HepG2 (cell line): ENCODE results near the gene TMEM238. TPM values are rescaled to one million over a fixed set of nuclear protein-coding genes. Genes with fewer than 3 reads are reported as not detected.
A peak's percentile ranks its signal among the peaks of the same experiment; 100 is the strongest.

Experiments used
- ATAC-seq: fragments of 200-7000 bp; cut with Tn5 transposase; 3 replicates; pipeline ENCODE4 v1.9.1; 2020; ENCODE audit warnings: mild to moderate bottlenecking, moderate library complexity
- BruUV-seq: library from RNA; stranded (reverse); fragments of 400-500 nt; replicated peaks from 2 replicates; lab custom pipeline; 2021; lab: Mats Ljungman, UMichigan
- CTCF ChIA-PET: fragments of 300-600 bp; formaldehyde crosslinking; extraction: SDS; loops from one replicate; lab custom pipeline; 2021; ENCODE audit warnings: low total read pairs, inconsistent platforms, low intra/inter-chr PET ratio; lab: Yijun Ruan, JAX
- POLR2A ChIA-PET: fragments of 350-600 bp; sonication (Branson Sonifier 250); formaldehyde crosslinking; loops from one replicate; lab custom pipeline; 2020; ENCODE audit warnings: antibody characterized with exemption, inconsistent platforms; lab: Yijun Ruan, JAX
- DNase-seq: peaks from one replicate; pipeline ENCODE4 v3.0.0-alpha.2; 2015; ENCODE audit warnings: low spot score
- FAIRE-seq: peaks from 3 replicates; lab custom pipeline; 2011; peaks lifted over from hg19 to GRCh38; lab: Jason Lieb, UNC
- H2AFZ ChIP-seq: one replicate; pipeline ENCODE4 v1.6.1; 2011; ENCODE audit warnings: low read length, inconsistent platforms
- H3K27ac ChIP-seq: fragments of 300-600 bp; 3 replicates; pipeline ENCODE4 v1.8.0; 2011; ENCODE audit warnings: mixed run types, mild to moderate bottlenecking, mixed read lengths, low read length, inconsistent platforms; ENCODE audit not compliant: insufficient read depth; ENCODE audit errors: extremely low read length
- H3K27me3 ChIP-seq, 2 experiments: fragments of 200-600 bp in 1 of 2; 2 replicates in 1 of 2; 3 replicates in 1 of 2; pipeline versions ENCODE4 v1.6.0 to v1.8.0; 2011; ENCODE audit warnings: low read length in 2 of 2, mild to moderate bottlenecking in 2 of 2, moderate library complexity in 2 of 2, inconsistent platforms in 1 of 2; ENCODE audit not compliant: insufficient read depth in 2 of 2, control insufficient read depth in 1 of 2
- H3K36me3 ChIP-seq, 2 experiments: fragments of 200-600 bp in 1 of 2; replicated peaks in 1 of 2; 2 replicates in 1 of 2; 3 replicates in 1 of 2; pipeline versions ENCODE4 v1.5.1 to v1.8.0; 2011; ENCODE audit warnings: low read length in 2 of 2, inconsistent platforms in 1 of 2; ENCODE audit not compliant: insufficient read depth in 2 of 2, control insufficient read depth in 1 of 2
- H3K4me1 ChIP-seq: 2 replicates; pipeline ENCODE4 v1.5.1; 2012; ENCODE audit warnings: low read length, inconsistent platforms; ENCODE audit not compliant: insufficient read depth
- H3K4me2 ChIP-seq: 2 replicates; pipeline ENCODE4 v1.6.0; 2011; ENCODE audit warnings: low read depth, low read length, inconsistent platforms
- H3K4me3 ChIP-seq, 3 experiments: fragments of 200-600 bp in 1 of 3; sonication (generic), shearing (Covaris generic) in 1 of 3; replicated peaks in 1 of 3; 2 replicates each; pipeline ENCODE4 v1.5.1; 2011 to 2016; ENCODE audit warnings: low read length in 3 of 3, inconsistent platforms in 2 of 3, low read depth in 2 of 3, mild to moderate bottlenecking in 2 of 3, control low read depth in 1 of 3, mixed read lengths in 1 of 3; ENCODE audit not compliant: insufficient read depth in 1 of 3
- H3K79me2 ChIP-seq: one replicate; pipeline ENCODE4 v1.6.1; 2011; ENCODE audit warnings: low read length, inconsistent platforms; ENCODE audit not compliant: insufficient read depth
- H3K9ac ChIP-seq: 2 replicates; pipeline ENCODE4 v1.6.0; 2011; ENCODE audit warnings: mild to moderate bottlenecking, low read depth, low read length, inconsistent platforms; ENCODE audit not compliant: insufficient read depth
- H3K9me3 ChIP-seq: 2 replicates; pipeline ENCODE4 v1.5.1; 2012; ENCODE audit warnings: mild to moderate bottlenecking, low read length
- H4K20me1 ChIP-seq: 2 replicates; pipeline ENCODE4 v1.6.0; 2011; ENCODE audit warnings: inconsistent platforms, mild to moderate bottlenecking, low read length, moderate library complexity; ENCODE audit not compliant: insufficient read depth
- EZH2 ChIP-seq: conservative IDR thresholded peaks from 2 replicates; pipeline ENCODE4 v1.6.1; 2012; ENCODE audit warnings: mild to moderate bottlenecking, low read depth, low read length, moderate library complexity
- ZNF263 ChIP-seq: sonication (generic); formaldehyde crosslinking; IDR thresholded peaks from 2 replicates; pipeline ENCODE4 v1.4.0; 2020; ENCODE audit warnings: missing genetic modification reagents
- ZNF550 ChIP-seq: sonication (generic); formaldehyde crosslinking; IDR thresholded peaks from 2 replicates; pipeline ENCODE4 v1.4.0; 2020; ENCODE audit warnings: mild to moderate bottlenecking, missing genetic modification reagents, borderline replicate concordance
- ZNF687 ChIP-seq: sonication (generic); formaldehyde crosslinking; IDR thresholded peaks from 2 replicates; pipeline ENCODE4 v1.5.1; 2020; ENCODE audit warnings: mild to moderate bottlenecking, missing genetic modification reagents, moderate library complexity
- ZNF777 ChIP-seq: sonication (generic); formaldehyde crosslinking; IDR thresholded peaks from 2 replicates; pipeline ENCODE4 v1.4.0; 2020; ENCODE audit warnings: missing genetic modification reagents
- ZSCAN22 ChIP-seq: sonication (generic); formaldehyde crosslinking; IDR thresholded peaks from 2 replicates; pipeline ENCODE4 v1.4.0; 2020; ENCODE audit warnings: mild to moderate bottlenecking, missing genetic modification reagents
- WGBS: methylation state at CpG from one replicate; pipeline ENCODE4 v1.1.6; 2017; ENCODE audit warnings: low lambda C conversion rate; 5-methylcytosine and 5-hydroxymethylcytosine counted together
- in situ Hi-C: cut with HindIII; loops from 2 replicates; pipeline ENCODE4 v1.10.0; 2017; ENCODE audit warnings: low pct_unique_long_range_greater_than_20kb; ENCODE audit not compliant: extremely low pct_ligation_motif_present
- intact Hi-C: fragments of 100-400 bp; cut with micrococcal nuclease; formaldehyde crosslinking; loops from one replicate; pipeline ENCODE4 v1.10.0; 2022; ENCODE audit not compliant: unreplicated experiment
- polyA plus RNA-seq, 8 experiments: library from polyadenylated mRNA; depleted of rRNA in 3 of 8; stranded (reverse) in 7 of 8; unstranded in 1 of 8; fragments of >200 nt; fragmentation: Illumina TruSeq in 4 of 8; extraction: Trizol in 4 of 8; gene quantifications; 2 replicates each; pipeline versions ENCODE4 v1.2.1 to v1.2.3, GENCODE V29; 2011 to 2016; ENCODE audit warnings: low read depth in 4 of 8, missing spikeins in 1 of 8, mixed read lengths in 1 of 8; ENCODE audit not compliant: insufficient read depth in 1 of 8
- total RNA-seq, 5 experiments: library from RNA; depleted of rRNA; stranded (reverse); fragments of >200 nt; fragmentation: Illumina TruSeq; extraction: Trizol; gene quantifications; 2 replicates each; pipeline ENCODE4 v1.2.3, GENCODE V29; 2016; ENCODE audit warnings: low read depth in 1 of 5
- TF ChIP-seq, protein P1 (sequence below): sonication (generic); formaldehyde crosslinking; IDR thresholded peaks from 2 replicates; pipeline ENCODE4 v1.4.0; 2020; ENCODE audit warnings: mild to moderate bottlenecking, missing genetic modification reagents

TMEM238 gene
- total and polyA plus RNA-seq, 2 of the 13 experiments (the other 11 are each of a cell fraction or from before 2014, with no cell fraction given): not detected

DNA sequence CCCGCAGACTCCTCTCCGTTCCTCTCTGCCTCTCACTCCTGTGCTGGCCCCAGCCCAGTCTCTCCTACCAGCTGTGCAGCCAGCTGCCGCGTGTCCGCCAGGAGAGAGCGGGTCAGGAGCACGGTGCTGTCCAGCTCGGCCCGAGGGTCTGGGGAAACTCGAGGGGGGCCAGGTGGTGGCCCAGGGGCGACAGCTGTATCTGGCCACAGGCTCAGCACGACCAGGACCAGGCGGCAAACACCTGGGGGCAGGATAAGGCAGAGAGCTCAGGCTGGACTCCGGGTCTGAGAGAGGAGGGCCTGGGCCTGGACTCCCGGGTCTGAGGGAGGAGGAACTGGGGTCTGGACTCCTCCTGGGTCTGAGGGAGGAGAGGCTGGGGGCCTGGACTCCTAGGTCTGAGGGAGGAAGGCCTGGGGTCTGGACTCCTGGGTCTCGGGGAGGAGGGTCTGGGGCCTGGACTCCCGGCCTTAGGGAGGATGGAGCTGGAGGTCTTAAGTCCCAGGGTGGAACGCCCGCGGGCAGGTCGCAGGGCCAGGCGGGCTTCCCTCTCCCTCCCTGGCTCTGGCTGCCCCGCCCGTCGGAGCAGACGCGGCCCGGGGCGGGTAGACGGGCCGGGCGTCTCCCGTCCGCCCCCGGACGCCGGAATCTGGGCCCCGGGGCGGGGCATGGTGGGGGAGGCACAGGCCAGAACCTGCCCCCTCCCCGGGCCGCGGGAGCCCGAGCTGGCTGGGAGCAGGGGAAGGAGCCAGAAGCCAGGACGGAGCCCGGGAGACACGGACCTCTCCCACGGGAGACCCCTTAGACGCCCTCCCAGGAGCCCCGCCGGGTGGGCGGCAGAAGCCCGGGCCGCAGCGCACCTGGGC, 15.2 kb downstream of the TMEM238 start:
- Histone ChIP-seq H3K27me3 (peaks cover 7 to 35% of the 10 kb centered on the region in 2 experiments; a peak in 4 of 5 replicates), H3K4me3 (peak overlapping the region in 2 of 3 experiments; percentile 42 to 59; a peak in 3 of 6 replicates), H3K9me3 (no peaks in the 10 kb centered on the region), H3K36me3 (no peaks in the 10 kb centered on the region), H3K79me2 (no peaks in the 10 kb centered on the region), H3K27ac (no peak overlapping the region), H3K4me1 (peaks cover 38% of the 10 kb centered on the region), H2AFZ (no peak overlapping the region), H4K20me1 (no peaks in the 10 kb centered on the region), H3K4me2 (peak overlapping the region; percentile 63), H3K9ac (no peak overlapping the region)
- DNase-seq (no peak), FAIRE-seq (no peak), ATAC-seq (peak; percentile 63)
- in situ Hi-C loops (no loop called here), intact Hi-C loops (no loop called here)
- ChIA-PET CTCF (no interaction called here), POLR2A (interaction anchor here (0.9 to 2.2 kb wide), 4 partner anchors 10 to 110 kb away, joined by 3 to 9 read pairs (median 3); partner anchors contain the start of genes PPP6R1 and UBE2S)
- BruUV-seq: no TSS peak
- WGBS: 14% methylated on average over 12 of the region's 54 CpGs
- TF ChIP-seq, protein P1, sequence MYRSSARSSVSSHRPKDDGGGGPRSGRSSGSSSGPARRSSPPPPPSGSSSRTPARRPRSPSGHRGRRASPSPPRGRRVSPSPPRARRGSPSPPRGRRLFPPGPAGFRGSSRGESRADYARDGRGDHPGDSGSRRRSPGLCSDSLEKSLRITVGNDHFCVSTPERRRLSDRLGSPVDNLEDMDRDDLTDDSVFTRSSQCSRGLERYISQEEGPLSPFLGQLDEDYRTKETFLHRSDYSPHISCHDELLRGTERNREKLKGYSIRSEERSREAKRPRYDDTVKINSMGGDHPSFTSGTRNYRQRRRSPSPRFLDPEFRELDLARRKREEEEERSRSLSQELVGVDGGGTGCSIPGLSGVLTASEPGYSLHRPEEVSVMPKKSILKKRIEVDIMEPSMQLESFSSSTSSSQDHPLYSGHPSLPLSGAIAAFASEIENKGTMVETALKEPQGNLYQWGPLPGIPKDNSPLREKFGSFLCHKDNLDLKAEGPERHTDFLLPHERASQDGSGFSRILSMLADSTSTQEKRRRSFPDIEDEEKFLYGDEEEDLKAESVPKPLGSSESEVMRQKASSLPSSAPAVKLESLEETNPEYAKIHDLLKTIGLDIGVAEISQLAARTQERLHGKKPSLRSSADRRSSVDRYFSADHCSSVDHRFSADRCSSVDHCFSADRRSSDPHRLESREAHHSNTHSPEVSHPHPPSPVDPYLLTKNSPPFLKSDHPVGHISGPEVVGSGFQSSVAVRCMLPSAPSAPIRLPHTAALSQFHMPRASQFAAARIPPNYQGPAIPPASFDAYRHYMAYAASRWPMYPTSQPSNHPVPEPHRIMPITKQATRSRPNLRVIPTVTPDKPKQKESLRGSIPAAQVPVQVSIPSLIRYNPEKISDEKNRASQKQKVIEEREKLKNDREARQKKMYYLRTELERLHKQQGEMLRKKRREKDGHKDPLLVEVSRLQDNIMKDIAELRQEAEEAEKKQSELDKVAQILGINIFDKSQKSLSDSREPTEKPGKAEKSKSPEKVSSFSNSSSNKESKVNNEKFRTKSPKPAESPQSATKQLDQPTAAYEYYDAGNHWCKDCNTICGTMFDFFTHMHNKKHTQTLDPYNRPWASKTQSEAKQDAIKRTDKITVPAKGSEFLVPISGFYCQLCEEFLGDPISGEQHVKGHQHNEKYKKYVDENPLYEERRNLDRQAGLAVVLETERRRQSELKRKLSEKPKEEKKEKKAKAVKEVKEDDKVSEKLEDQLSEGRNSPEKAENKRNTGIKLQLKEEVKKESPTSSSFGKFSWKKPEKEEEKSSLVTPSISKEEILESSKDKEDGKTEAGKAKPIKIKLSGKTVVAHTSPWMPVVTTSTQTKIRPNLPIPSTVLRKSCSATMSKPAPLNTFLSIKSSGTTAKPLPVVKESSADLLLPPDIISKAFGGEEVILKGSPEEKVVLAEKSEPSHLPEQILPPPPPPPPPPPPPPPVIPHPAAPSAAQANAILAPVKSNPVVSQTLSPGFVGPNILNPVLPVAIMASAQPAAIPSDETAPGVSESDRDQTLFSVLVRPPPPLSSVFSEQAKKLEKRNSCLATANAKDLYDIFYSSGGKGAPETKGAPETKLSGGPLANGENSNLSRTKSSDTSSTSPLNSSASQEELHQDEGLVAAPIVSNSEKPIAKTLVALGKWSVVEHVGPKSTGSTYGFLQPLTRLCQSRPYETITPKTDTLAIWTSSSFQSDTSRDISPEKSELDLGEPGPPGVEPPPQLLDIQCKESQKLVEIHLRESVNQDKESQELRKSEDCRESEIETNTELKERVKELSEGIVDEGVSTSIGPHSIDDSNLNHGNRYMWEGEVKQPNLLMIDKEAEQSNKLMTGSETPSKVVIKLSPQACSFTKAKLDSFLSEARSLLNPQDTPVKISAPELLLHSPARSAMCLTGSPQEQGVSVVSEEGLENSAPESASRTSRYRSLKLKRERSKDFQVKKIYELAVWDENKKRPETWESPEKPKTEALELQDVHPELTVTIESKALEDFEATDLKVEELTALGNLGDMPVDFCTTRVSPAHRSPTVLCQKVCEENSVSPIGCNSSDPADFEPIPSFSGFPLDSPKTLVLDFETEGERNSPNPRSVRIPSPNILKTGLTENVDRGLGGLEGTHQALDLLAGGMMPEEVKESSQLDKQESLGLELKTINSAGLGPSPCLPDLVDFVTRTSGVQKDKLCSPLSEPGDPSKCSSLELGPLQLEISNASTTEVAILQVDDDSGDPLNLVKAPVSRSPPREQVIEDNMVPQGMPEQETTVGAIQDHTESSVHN (CRISPR knock-in tag): no peak
- TF ChIP-seq ZNF263 (CRISPR knock-in tag) (peak; percentile 71), ZNF550 (CRISPR knock-in tag) (0 out of 2 replicates have a peak, but pooled peaks have one; percentile 42), ZNF777 (CRISPR knock-in tag) (peak; percentile 87), ZSCAN22 (CRISPR knock-in tag) (peak; percentile 98), EZH2 (0 out of 2 replicates have a peak, but pooled peaks have one; percentile 20), ZNF687 (CRISPR knock-in tag) (peak; percentile 40; the same call in 1 of the 2 replicates)
